GM21360 (cell line): ENCODE data around the gene SMYD4.
"Not testable (repeated sequence)": the region's sequence is repeated elsewhere in the genome, so short reads cannot be mapped to it uniquely, and the experiment has no call there.

Experiments used
- ATAC-seq: cut with Tn5 transposase; IDR thresholded peaks from one replicate; pipeline ENCODE4 v1.9.1; 2021; ENCODE audit warnings: mild to moderate bottlenecking, moderate library complexity; ENCODE audit not compliant: unreplicated experiment

Gene SMYD4

DNA sequence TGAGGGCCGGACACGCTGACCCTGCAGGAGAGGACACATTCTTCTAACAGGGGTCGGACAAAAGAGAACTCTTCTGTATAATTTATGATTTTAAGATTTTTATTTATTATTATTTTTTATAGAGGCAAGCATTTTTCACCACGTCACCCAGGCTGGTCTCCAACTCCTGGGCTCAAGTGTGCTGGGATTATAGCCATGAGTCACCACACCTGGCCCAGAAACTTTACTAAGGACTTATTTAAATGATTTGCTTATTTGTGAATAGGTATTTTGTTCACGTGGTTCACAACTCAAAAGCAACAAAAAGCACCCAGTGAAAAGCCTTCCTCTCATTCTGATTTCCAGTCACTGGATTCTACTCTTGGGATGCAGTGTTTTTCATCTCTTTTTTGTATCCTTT, 70.2 kb downstream of the SMYD4 start:
- ATAC-seq, result no peak

- ATAC-seq, result no peak
These were observed 70.9 kb downstream of the SMYD4 start for GRCh38 chr17:1758807-1759206.

DNA sequence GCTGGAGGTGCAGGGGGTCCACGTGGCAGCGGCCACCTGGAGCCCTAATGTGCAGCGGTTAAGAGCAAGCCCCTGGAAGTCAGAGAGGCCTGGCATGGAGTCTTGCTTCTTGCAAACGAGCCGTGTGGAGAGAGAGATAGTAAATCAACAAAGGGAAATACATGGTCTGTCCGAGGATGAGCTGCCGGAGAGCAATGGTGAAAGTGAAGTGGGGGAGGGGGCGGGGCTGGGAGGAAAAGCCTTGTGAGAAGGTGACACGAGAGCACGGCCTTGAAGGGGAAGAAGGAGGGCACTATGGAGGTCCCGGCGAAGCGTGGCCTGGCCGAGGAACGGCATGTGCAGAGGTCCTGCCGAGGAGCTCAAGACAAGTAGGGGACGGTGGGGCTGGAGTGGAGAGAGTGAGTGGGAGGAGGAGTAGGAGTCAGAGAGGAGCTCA, 73.9 kb downstream of the SMYD4 start:
- no peak for ATAC-seq

GRCh38 chr17:1755252-1755826, 74.4 kb downstream of the SMYD4 start:
- ATAC-seq, result no peak

DNA sequence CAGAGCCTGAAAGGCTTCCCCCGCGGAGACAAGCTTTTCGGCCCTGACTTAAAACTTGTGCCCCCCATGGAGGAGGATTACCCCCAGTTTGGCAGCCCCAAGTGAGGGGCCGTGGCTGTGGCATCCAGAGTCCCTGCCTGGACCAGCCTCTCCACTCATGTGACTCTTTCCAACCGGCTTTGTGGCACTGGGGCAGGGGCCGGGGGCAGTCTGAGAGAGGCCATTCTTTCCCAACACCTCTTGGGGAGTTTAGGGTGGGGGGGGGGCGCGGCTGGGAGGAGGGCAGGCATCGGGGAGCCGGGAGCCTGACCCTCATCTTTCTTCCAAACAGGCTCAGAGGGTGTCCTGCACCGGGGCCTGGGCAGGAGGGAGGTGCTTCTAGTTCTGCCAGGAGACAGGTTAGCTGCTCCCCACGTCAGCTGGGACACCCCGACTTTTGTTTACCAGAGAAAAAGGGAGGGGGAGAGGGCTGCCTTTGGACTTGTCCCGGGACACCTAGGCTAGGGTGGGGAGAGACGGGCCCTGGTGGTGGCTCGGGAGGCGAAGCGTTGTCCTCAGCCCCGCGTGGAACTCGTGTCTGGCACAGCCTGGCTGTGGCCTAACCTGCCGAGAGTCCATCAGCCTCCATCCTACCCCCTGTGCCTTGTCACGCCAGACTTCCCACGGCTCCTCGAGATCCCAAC, 75.1 kb downstream of the SMYD4 start:
- no peak for ATAC-seq

- ATAC-seq, result no peak
These were observed 75.8 kb downstream of the SMYD4 start for GRCh38 chr17:1753767-1754429.

- ATAC-seq, result no peak
These were observed 77.1 kb downstream of the SMYD4 start for GRCh38 chr17:1752425-1753262.

DNA sequence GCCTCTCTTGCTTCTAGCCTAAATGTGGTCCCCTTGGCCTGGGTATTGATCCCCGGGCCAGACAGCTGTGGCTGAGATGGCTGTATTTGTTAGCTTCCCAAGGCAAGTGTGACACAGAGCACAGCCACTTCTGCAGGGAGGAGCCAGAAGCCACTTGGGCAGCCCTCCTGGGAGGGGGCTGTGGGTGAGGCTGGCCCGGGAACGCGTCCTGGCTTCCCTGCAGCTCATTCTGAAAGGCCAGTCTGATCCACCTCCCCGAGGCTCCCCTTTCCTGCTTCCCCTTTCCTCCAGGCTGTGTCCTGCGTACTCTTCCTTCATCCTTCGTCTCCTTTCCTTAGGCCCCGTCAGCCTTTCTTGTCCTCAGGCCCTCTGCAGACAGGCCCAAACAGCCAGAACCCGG, 79.1 kb downstream of the SMYD4 start:
- ATAC-seq, result no peak

DNA sequence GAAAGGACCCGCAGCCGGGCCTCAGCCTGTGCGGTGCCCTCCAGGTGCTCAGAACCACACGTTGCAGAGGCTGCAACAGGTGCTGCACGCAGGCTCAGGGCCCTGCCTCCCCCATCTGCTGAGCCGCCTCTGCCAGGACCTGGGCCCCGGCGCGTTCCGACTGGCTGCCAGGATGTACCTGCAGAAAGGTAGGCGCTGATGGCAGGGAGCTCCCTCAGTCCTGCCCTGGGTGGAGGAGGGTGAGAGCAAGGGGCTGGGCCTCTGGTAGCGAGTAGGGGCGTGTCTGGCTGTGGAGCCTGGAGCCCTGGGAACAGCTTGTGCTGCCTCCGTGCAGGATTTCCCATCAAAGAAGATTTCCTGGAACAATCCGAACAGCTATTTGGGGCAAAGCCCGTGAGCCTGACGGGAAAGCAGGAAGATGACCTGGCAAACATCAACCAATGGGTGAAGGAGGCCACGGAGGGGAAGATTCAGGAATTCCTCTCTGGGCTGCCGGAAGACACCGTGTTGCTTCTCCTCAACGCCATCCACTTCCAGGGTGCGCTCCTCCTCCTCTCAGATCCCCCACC, 82.6 kb downstream of the SMYD4 start:
- ATAC-seq, result no peak

DNA sequence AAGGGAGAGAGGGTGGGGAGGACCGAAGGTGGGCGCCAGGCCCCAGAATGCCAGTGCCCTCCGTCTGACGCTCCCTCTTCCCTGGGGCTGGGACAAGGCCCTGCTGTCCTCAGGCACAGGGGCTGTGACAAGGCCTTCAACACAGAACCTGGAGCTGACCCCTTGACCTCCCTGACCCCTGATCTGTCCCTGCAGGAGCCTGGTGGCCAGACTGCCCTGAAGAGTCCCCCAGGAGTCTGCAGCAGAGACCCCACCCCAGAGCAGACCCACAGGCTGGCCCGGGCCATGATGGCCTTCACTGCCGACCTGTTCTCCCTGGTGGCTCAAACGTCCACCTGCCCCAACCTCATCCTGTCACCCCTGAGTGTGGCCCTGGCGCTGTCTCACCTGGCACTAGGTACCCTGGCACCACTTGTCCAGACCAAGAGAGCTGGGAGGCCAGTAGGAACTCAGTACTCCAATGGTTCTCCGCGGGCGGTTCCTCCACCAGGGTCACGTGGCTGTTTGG, 84.1 kb downstream of the SMYD4 start:
- no peak for ATAC-seq

- no peak for ATAC-seq
These were observed 84.9 kb downstream of the SMYD4 start for GRCh38 chr17:1744551-1745512.

GRCh38 chr17:1743088-1743439, 86.6 kb downstream of the SMYD4 start:
- ATAC-seq, result no peak

- no peak for ATAC-seq
These were observed 87.2 kb downstream of the SMYD4 start, which contains the start of gene SERPINF2 for GRCh38 chr17:1742371-1743087. TSS of gene SERPINF2 (plus strand) at chr17:1742871. CDS start at chr17:1744996, 2,125 bp downstream.

- not testable (repeated sequence) for ATAC-seq
These were observed 87.8 kb downstream of the SMYD4 start for GRCh38 chr17:1741899-1742298.

DNA sequence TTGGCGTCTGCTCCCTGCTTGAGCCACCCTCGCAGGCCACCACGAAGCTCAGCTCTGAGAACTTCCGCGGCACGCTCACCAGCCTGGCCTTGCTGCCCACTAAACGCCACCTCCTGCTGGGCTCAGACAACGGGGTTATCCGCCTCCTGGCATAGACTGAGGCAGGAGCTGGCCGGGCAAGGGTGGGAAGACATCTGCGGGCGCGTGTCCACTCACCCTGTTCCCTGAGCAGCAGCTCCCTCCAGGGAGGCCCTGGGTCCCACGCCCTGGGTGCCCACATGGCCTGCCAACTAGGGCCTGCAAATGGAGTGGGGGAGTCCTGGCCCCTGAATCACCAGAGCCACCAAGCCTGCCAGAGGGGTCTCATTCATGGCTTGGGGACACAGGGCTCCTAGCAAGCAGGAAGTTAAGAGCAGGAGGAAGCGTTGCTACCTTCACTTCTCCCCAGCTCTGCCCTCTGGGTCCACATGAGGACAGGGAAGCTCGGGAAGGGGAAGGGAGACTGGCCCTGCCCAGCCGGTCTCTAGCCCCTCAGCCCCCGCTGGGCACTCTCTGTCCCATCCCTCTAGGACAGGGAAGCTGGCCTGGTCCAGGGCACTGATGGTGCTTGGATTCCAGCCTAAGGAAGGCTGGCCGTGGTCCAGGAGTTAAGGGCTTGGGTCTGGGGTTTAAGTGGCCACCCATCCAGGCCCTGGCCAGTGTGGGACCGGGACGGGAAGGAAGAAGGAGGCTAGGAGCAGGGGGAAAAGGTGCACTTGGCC, 92.0 kb downstream of the SMYD4 start:
- ATAC-seq, result no peak

DNA sequence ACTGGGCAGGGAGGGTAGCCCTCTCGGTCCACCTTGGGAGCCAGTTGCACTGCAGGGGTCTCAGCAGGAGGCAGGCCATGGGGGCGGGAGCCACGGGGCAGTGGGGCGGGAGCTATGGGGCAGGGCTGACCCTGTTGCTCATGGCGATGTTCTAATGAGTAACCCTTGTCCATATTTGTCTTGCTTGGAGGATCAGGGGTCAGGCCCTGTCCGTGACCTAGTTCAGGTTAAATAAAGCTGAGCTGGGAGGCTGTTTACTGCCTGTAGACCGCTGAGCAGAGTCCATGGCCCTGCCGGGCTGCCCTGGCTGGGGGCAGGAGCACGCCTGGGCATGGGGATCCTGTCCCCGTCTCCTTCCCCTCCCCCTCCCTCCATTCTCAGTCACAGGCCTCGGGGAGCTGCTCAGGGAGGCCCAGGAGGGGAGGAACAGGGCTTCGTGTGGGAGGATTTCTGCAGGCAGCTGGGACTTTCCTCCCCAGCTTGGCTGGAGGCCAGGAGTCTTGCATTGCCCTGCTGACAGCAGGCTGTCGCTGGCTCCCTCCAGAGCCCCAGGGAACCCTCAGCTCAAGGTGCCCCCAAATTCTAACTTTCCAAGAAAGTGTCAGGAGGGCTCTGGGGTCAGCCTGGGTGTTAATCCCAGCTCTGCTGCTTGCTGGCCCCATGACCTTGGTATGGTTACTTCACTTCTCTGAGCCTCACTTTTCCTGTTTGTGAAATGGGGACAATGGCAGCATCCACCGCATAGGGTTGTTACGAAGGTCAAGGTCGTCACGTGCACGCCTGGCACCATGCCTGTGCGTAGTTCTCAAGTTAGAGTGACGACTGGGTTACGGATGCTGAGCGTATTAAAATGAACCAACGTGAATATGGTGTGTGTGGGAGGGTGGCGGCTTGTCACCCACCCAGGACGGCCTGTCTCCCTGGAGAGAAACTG, 93.1 kb downstream of the SMYD4 start:
- no peak for ATAC-seq

- no peak for ATAC-seq
These were observed 93.8 kb downstream of the SMYD4 start for GRCh38 chr17:1735834-1736347.
